HFF-Myc (cell line): ENCODE data around the gene NOP9.

Source experiments
- DNase-seq: peaks from one replicate; pipeline ENCODE4 v3.0.0-alpha.2; 2011; ENCODE audit warnings: low read depth; ENCODE audit errors: extremely low read depth
- H3K4me3 ChIP-seq: replicated peaks from 2 replicates; pipeline ENCODE4 v1.5.1; 2011; ENCODE audit warnings: low read depth, mild to moderate bottlenecking, control low read depth, low read length
- CTCF ChIP-seq: IDR thresholded peaks from 2 replicates; pipeline ENCODE4 v1.5.1; 2012; ENCODE audit warnings: mild to moderate bottlenecking, low read depth, low read length, control low read depth; ENCODE audit errors: missing control alignments

NOP9 gene

GRCh38 chr14:24282736-24283135 is 16.9 kb upstream of the NOP9 start:
- no peak for DNase-seq
- no peak overlapping the region for H3K4me3 ChIP-seq
- TF ChIP-seq CTCF: no peak

DNA sequence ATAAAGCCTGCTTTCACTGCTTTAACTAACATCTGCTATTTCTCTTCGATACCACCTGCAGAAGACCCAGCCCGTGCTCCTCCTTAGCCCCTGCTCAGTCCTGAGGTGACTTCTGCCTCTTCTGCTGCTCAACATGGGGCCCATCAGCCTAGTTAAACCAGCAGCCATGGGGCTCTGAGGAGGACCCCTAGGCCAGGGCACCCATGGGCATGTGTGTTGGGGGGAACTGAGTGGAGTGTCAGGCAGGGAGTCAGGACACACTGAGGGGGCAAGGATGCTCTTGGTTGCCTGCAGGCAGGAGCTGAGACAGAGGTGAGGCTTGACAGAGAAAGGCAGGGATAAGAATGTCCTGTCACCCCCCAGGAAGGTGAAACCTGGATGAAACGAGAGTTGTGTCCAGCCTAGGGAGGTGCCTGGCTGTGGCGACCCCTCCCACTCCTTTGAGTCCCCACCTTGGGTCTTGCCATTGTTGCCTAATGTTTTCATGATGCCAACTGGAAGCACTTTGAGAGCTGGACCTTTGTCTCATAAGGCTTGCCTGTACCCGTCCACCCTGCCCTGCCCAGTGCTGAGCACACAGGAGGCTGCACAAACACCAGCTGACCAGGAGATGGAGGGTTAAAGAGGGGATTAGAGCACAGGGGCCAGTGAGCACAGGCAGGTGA is 15.7 kb upstream of the NOP9 start:
- H3K4me3 ChIP-seq: no peak overlapping the region
- no peak for TF ChIP-seq CTCF
- no peak for DNase-seq

GRCh38 chr14:24284501-24285035 is 15.1 kb upstream of the NOP9 start:
- no peak for DNase-seq
- H3K4me3 ChIP-seq: no peak overlapping the region
- TF ChIP-seq CTCF: no peak

- H3K4me3 ChIP-seq: no peak overlapping the region
- TF ChIP-seq CTCF: no peak
- no peak for DNase-seq
These were observed 14.3 kb upstream of the NOP9 start for GRCh38 chr14:24285351-24285750.

- no peak overlapping the region for H3K4me3 ChIP-seq
- TF ChIP-seq CTCF: no peak
- no peak for DNase-seq
These were observed 12.7 kb upstream of the NOP9 start for GRCh38 chr14:24286996-24287395.

GRCh38 chr14:24289649-24290280 is 9.9 kb upstream of the NOP9 start:
- no peak for DNase-seq
- no peak overlapping the region for H3K4me3 ChIP-seq
- TF ChIP-seq CTCF: no peak
